HCT116 (cell line): ENCODE results near the gene PSMD5. TPM values are rescaled to one million over a fixed set of nuclear protein-coding genes. Genes with fewer than 3 reads are reported as not detected.

Experiments
- ATAC-seq: fragments of 200-7000 bp; cut with Tn5 transposase; 2 replicates; pipeline ENCODE4 v1.9.1; 2020; ENCODE audit warnings: mild to moderate bottlenecking, moderate library complexity
- BruUV-seq: library from RNA; stranded (reverse); fragments of 400-500 nt; replicated peaks from 2 replicates; lab custom pipeline; 2021; lab: Mats Ljungman, UMichigan
- CTCF ChIA-PET: fragments of 300-600 bp; sonication (Branson Sonifier 250); formaldehyde crosslinking; loops from one replicate; lab custom pipeline; 2021; ENCODE audit warnings: antibody characterized with exemption; lab: Charles Lee
- POLR2A ChIA-PET: fragments of 300-600, 350-600 bp; sonication (Branson Sonifier 250); formaldehyde crosslinking; loops from one replicate; lab custom pipeline; 2021; ENCODE audit warnings: antibody characterized with exemption; lab: Charles Lee
- RAD21 ChIA-PET, 2 experiments: fragments of 300-600 bp; sonication (Branson Sonifier 250); formaldehyde crosslinking; loops; one replicate each; lab custom pipeline; 2023; ENCODE audit warnings: low total read pairs in 2 of 2; ENCODE audit not compliant: uncharacterized antibody in 2 of 2, unreplicated experiment in 2 of 2, low non-redundant PET in 1 of 2; lab: Charles Lee
- DNase-seq: peaks from one replicate; pipeline ENCODE4 v3.0.0-alpha.2; 2010; ENCODE audit warnings: low read depth, low spot score
- H2AFZ ChIP-seq: fragments of 200-600 bp; shearing (Covaris generic), sonication (generic); 2 replicates; pipeline ENCODE4 v1.6.1; 2017; ENCODE audit warnings: low read depth, mixed run types, mixed read lengths, antibody characterized with exemption, low read length; ENCODE audit not compliant: poor library complexity, severe bottlenecking
- H3K27ac ChIP-seq: 2 replicates; pipeline ENCODE4 v1.5.1; 2012; ENCODE audit warnings: low read depth, low read length
- H3K27me3 ChIP-seq: fragments of 200-600 bp; sonication (generic); 2 replicates; pipeline ENCODE4 v1.6.1; 2016; ENCODE audit warnings: mixed run types, low read length, mixed read lengths; ENCODE audit not compliant: insufficient read depth
- H3K36me3 ChIP-seq, 2 experiments: fragments of 200-500 bp in 1 of 2; fragments of 200-600 bp in 1 of 2; sonication (Bioruptor generic) in 1 of 2; sonication (generic) in 1 of 2; 2 replicates each; pipeline versions ENCODE4 v1.5.1 to v1.6.1; 2014 to 2016; ENCODE audit warnings: low read length in 2 of 2, inconsistent platforms in 1 of 2, mixed read lengths in 1 of 2, mixed run types in 1 of 2; ENCODE audit not compliant: insufficient read depth in 2 of 2, control insufficient read depth in 1 of 2
- H3K4me1 ChIP-seq, 2 experiments: fragments of 200-600 bp in 1 of 2; sonication (generic) in 1 of 2; 2 replicates each; pipeline versions ENCODE4 v1.5.1 to v1.6.1; 2012 to 2017; ENCODE audit warnings: low read length in 2 of 2, inconsistent platforms in 1 of 2, mild to moderate bottlenecking in 1 of 2, mixed read lengths in 1 of 2, mixed run types in 1 of 2, moderate library complexity in 1 of 2; ENCODE audit not compliant: insufficient read depth in 2 of 2, control insufficient read depth in 1 of 2
- H3K4me2 ChIP-seq: fragments of 200-600 bp; sonication (generic); 2 replicates; pipeline ENCODE4 v1.6.1; 2017; ENCODE audit warnings: mixed run types, low read length, mixed read lengths
- H3K4me3 ChIP-seq, 2 experiments: fragments of 200-600 bp in 1 of 2; sonication (generic) in 1 of 2; replicated peaks in 1 of 2; 2 replicates each; pipeline ENCODE4 v1.5.1; 2011 to 2016; ENCODE audit warnings: low read length in 2 of 2, control low read depth in 1 of 2, low read depth in 1 of 2, mild to moderate bottlenecking in 1 of 2, mixed read lengths in 1 of 2, mixed run types in 1 of 2
- H3K79me2 ChIP-seq: fragments of 200-600 bp; sonication (generic); 2 replicates; pipeline ENCODE4 v1.6.1; 2017; ENCODE audit warnings: mild to moderate bottlenecking, mixed run types, low read length, moderate library complexity, mixed read lengths; ENCODE audit not compliant: insufficient read depth
- H3K9ac ChIP-seq: fragments of 200-600 bp; sonication (generic); 2 replicates; pipeline ENCODE4 v1.6.1; 2016; ENCODE audit warnings: low read length, mixed read lengths
- H3K9me2 ChIP-seq: fragments of 200-600 bp; sonication (generic), shearing (Covaris generic); 2 replicates; pipeline ENCODE4 v1.6.1; 2017; ENCODE audit warnings: mixed run types, mild to moderate bottlenecking, moderate library complexity; ENCODE audit not compliant: insufficient read depth
- H3K9me3 ChIP-seq, 2 experiments: fragments of 200-500 bp in 1 of 2; fragments of 200-600 bp in 1 of 2; sonication (Bioruptor generic) in 1 of 2; sonication (generic) in 1 of 2; 2 replicates each; pipeline ENCODE4 v1.6.1; 2014 to 2017; ENCODE audit warnings: low read length in 2 of 2, mixed read lengths in 2 of 2, inconsistent platforms in 1 of 2, low read depth in 1 of 2, mild to moderate bottlenecking in 1 of 2, mixed run types in 1 of 2, moderate library complexity in 1 of 2; ENCODE audit not compliant: control insufficient read depth in 1 of 2, insufficient read depth in 1 of 2
- H4K20me1 ChIP-seq: fragments of 200-600 bp; sonication (generic), shearing (Covaris generic); 2 replicates; pipeline ENCODE4 v1.6.1; 2017; ENCODE audit warnings: mixed run types, mild to moderate bottlenecking, moderate library complexity; ENCODE audit not compliant: insufficient read depth
- ATF3 ChIP-seq: IDR thresholded peaks from 2 replicates; pipeline ENCODE4 v1.6.1; 2012
- CBX3 ChIP-seq: IDR thresholded peaks from 2 replicates; pipeline ENCODE4 v1.6.1; 2012; ENCODE audit warnings: low read depth
- CEBPB ChIP-seq: IDR thresholded peaks from 2 replicates; pipeline ENCODE4 v1.6.1; 2012; ENCODE audit warnings: low read depth
- EZH2 ChIP-seq: fragments of 200-600 bp; sonication (generic); IDR thresholded peaks from 2 replicates; pipeline ENCODE4 v1.6.1; 2017; ENCODE audit warnings: antibody characterized with exemption, mixed run types
- EZH2phosphoT487 ChIP-seq: fragments of 200-600 bp; IDR thresholded peaks from 2 replicates; pipeline ENCODE4 v1.6.1; 2018; ENCODE audit warnings: antibody characterized with exemption, borderline replicate concordance
- JUND ChIP-seq: IDR thresholded peaks from 2 replicates; pipeline ENCODE4 v1.6.1; 2012
- MAX ChIP-seq: IDR thresholded peaks from 2 replicates; pipeline ENCODE4 v1.6.1; 2012
- RAD21 ChIP-seq: IDR thresholded peaks from 2 replicates; pipeline ENCODE4 v1.6.1; 2012; ENCODE audit warnings: low read depth, mild to moderate bottlenecking
- SIN3A ChIP-seq: IDR thresholded peaks from 2 replicates; pipeline ENCODE4 v1.6.1; 2012; ENCODE audit warnings: low read depth
- SRF ChIP-seq: IDR thresholded peaks from 2 replicates; pipeline ENCODE4 v1.6.1; 2012; ENCODE audit warnings: low read depth
- ZBTB33 ChIP-seq: IDR thresholded peaks from 2 replicates; pipeline ENCODE4 v1.6.1; 2011; ENCODE audit warnings: mild to moderate bottlenecking, low read length, moderate library complexity; ENCODE audit not compliant: insufficient replicate concordance; ENCODE audit errors: extremely low read depth
- intact Hi-C: fragments of 100-400 bp; cut with micrococcal nuclease; formaldehyde crosslinking; loops from 2 replicates; pipeline ENCODE4 v1.10.0; 2022
- total RNA-seq: library from RNA; stranded (reverse); gene quantifications from one replicate; pipeline ENCODE4 v1.2.1, GENCODE V29; 2021; ENCODE audit not compliant: unreplicated experiment

Gene PSMD5
- total RNA-seq, 1 experiment from 2014 or later = 64.3 TPM

- H3K4me2 ChIP-seq = no peak overlapping the region
- H3K9me3 ChIP-seq = no peaks in the 10 kb centered on the region
- no peak overlapping the region for H3K4me3 ChIP-seq
- no peak for DNase-seq
- intact Hi-C loops = no loop called here
- peaks cover 30% of the 10 kb centered on the region for H3K79me2 ChIP-seq
- no TSS peak for BruUV-seq
- peaks cover 12 to 20% of the 10 kb centered on the region in 2 experiments; a peak in 3 of 4 replicates for H3K36me3 ChIP-seq
- no peaks in the 10 kb centered on the region for H3K4me1 ChIP-seq
- no peak overlapping the region for H3K27ac ChIP-seq
- no peaks in the 10 kb centered on the region for H3K27me3 ChIP-seq
- ChIA-PET RAD21 (no interaction called here), POLR2A (no interaction called here), CTCF (no interaction called here)
- no peaks in the 10 kb centered on the region for H3K9me2 ChIP-seq
- TF ChIP-seq ZBTB33 (no peak), MAX (no peak), EZH2phosphoT487 (no peak), ATF3 (no peak), JUND (no peak), RAD21 (no peak), CEBPB (no peak), SRF (no peak), SIN3A (no peak), CBX3 (no peak), EZH2 (no peak)
- H4K20me1 ChIP-seq = no peaks in the 10 kb centered on the region
- H3K9ac ChIP-seq = no peak overlapping the region
- no peak overlapping the region for H2AFZ ChIP-seq
- no peak for ATAC-seq
Measured at GRCh38 chr9:120832807-120833206, 9.9 kb downstream of the PSMD5 start.
